ENCODE measurements around the gene GALNT10.

The GALNT10 gene

GRCh38 chr5:154459015-154459414 lies 268.5 kb downstream of the GALNT10 start:
- Histone ChIP-seq H3K36me3 (ENCODE audit: control insufficient read depth in 2 of 2, insufficient read depth in 2 of 2, low read length in 2 of 2) (peaks cover 38 to 39% of the 10 kb centered on the region in 2 donors), H3K9ac (ENCODE audit: low read length in 2 of 2) (no peak overlapping the region), H3K27ac (ENCODE audit: low read length) (no peak overlapping the region), H3K4me1 (ENCODE audit: control insufficient read depth, insufficient read depth, low read length) (no peaks in the 10 kb centered on the region), H3K4me3 (ENCODE audit: low read length in 2 of 2) (no peak overlapping the region), H3K9me3 (ENCODE audit: control insufficient read depth in 2 of 2, low read length in 2 of 2) (no peaks in the 10 kb centered on the region), H3K27me3 (ENCODE audit: control insufficient read depth in 1 of 2, insufficient read depth in 2 of 2, low read length in 2 of 2) (no peaks in the 10 kb centered on the region)

GRCh38 chr5:154460172-154460571 lies 269.6 kb downstream of the GALNT10 start:
- Histone ChIP-seq H3K9me3 (ENCODE audit: control insufficient read depth in 2 of 2, low read length in 2 of 2) (no peaks in the 10 kb centered on the region), H3K36me3 (ENCODE audit: control insufficient read depth in 2 of 2, insufficient read depth in 2 of 2, low read length in 2 of 2) (peaks cover 30 to 31% of the 10 kb centered on the region in 2 donors), H3K9ac (ENCODE audit: low read length in 2 of 2) (no peak overlapping the region), H3K4me3 (ENCODE audit: low read length in 2 of 2) (no peak overlapping the region), H3K4me1 (ENCODE audit: control insufficient read depth, insufficient read depth, low read length) (no peaks in the 10 kb centered on the region), H3K27me3 (ENCODE audit: control insufficient read depth in 1 of 2, insufficient read depth in 2 of 2, low read length in 2 of 2) (no peaks in the 10 kb centered on the region), H3K27ac (ENCODE audit: low read length) (no peak overlapping the region)

- no peaks in the 10 kb centered on the region for H3K9me3 ChIP-seq (ENCODE audit: control insufficient read depth in 2 of 2, low read length in 2 of 2)
- peaks cover 0 to 3% of the 10 kb centered on the region in 2 donors for H3K27me3 ChIP-seq (ENCODE audit: control insufficient read depth in 1 of 2, insufficient read depth in 2 of 2, low read length in 2 of 2)
- H3K27ac ChIP-seq (ENCODE audit: low read length) = no peak overlapping the region
- no peaks in the 10 kb centered on the region for H3K4me1 ChIP-seq (ENCODE audit: control insufficient read depth, insufficient read depth, low read length)
- H3K9ac ChIP-seq (ENCODE audit: low read length in 2 of 2) = no peak overlapping the region
- peaks cover 17 to 18% of the 10 kb centered on the region in 2 donors for H3K36me3 ChIP-seq (ENCODE audit: control insufficient read depth in 2 of 2, insufficient read depth in 2 of 2, low read length in 2 of 2)
- no peak overlapping the region for H3K4me3 ChIP-seq (ENCODE audit: low read length in 2 of 2)
These were observed 271.0 kb downstream of the GALNT10 start for GRCh38 chr5:154461531-154461930.

GRCh38 chr5:154464438-154464837 lies 273.9 kb downstream of the GALNT10 start:
- Histone ChIP-seq H3K4me1 (ENCODE audit: control insufficient read depth, insufficient read depth, low read length) (no peaks in the 10 kb centered on the region), H3K9me3 (ENCODE audit: control insufficient read depth in 2 of 2, low read length in 2 of 2) (no peaks in the 10 kb centered on the region), H3K4me3 (ENCODE audit: low read length in 2 of 2) (no peak overlapping the region), H3K27ac (ENCODE audit: low read length) (no peak overlapping the region), H3K9ac (ENCODE audit: low read length in 2 of 2) (no peak overlapping the region), H3K36me3 (ENCODE audit: control insufficient read depth in 2 of 2, insufficient read depth in 2 of 2, low read length in 2 of 2) (peaks cover 0 to 3% of the 10 kb centered on the region in 2 donors), H3K27me3 (ENCODE audit: control insufficient read depth in 1 of 2, insufficient read depth in 2 of 2, low read length in 2 of 2) (peaks cover 0 to 11% of the 10 kb centered on the region in 2 donors)

- Histone ChIP-seq H3K27me3 (ENCODE audit: control insufficient read depth in 1 of 2, insufficient read depth in 2 of 2, low read length in 2 of 2) (peaks cover 3 to 15% of the 10 kb centered on the region in 2 donors), H3K9me3 (ENCODE audit: control insufficient read depth in 2 of 2, low read length in 2 of 2) (no peaks in the 10 kb centered on the region)
These were observed 274.6 kb downstream of the GALNT10 start for GRCh38 chr5:154465169-154465568.

GRCh38 chr5:154466147-154466546 lies 275.6 kb downstream of the GALNT10 start:
- Histone ChIP-seq H3K36me3 (ENCODE audit: control insufficient read depth in 2 of 2, insufficient read depth in 2 of 2, low read length in 2 of 2) (no peaks in the 10 kb centered on the region), H3K27me3 (ENCODE audit: control insufficient read depth in 1 of 2, insufficient read depth in 2 of 2, low read length in 2 of 2) (peaks cover 11 to 22% of the 10 kb centered on the region in 2 donors), H3K27ac (ENCODE audit: low read length) (no peak overlapping the region), H3K9ac (ENCODE audit: low read length in 2 of 2) (no peak overlapping the region), H3K4me1 (ENCODE audit: control insufficient read depth, insufficient read depth, low read length) (no peaks in the 10 kb centered on the region), H3K4me3 (ENCODE audit: low read length in 2 of 2) (no peak overlapping the region), H3K9me3 (ENCODE audit: control insufficient read depth in 2 of 2, low read length in 2 of 2) (no peaks in the 10 kb centered on the region)

More at GRCh38 chr5:154465169-154465568, 274.6 kb downstream of the GALNT10 start:
- no peak overlapping the region for H3K9ac ChIP-seq (ENCODE audit: low read length in 2 of 2)
- no peak overlapping the region for H3K27ac ChIP-seq (ENCODE audit: low read length)
- H3K4me1 ChIP-seq (ENCODE audit: control insufficient read depth, insufficient read depth, low read length) = no peaks in the 10 kb centered on the region
- H3K4me3 ChIP-seq (ENCODE audit: low read length in 2 of 2) = no peak overlapping the region
- H3K36me3 ChIP-seq (ENCODE audit: control insufficient read depth in 2 of 2, insufficient read depth in 2 of 2, low read length in 2 of 2) = no peaks in the 10 kb centered on the region

GRCh38 chr5:154466671-154467070 lies 276.1 kb downstream of the GALNT10 start:
- Histone ChIP-seq H3K36me3 (ENCODE audit: control insufficient read depth in 2 of 2, insufficient read depth in 2 of 2, low read length in 2 of 2) (no peaks in the 10 kb centered on the region), H3K9ac (ENCODE audit: low read length in 2 of 2) (no peak overlapping the region), H3K27me3 (ENCODE audit: control insufficient read depth in 1 of 2, insufficient read depth in 2 of 2, low read length in 2 of 2) (peaks cover 16 to 27% of the 10 kb centered on the region in 2 donors), H3K9me3 (ENCODE audit: control insufficient read depth in 2 of 2, low read length in 2 of 2) (no peaks in the 10 kb centered on the region), H3K27ac (ENCODE audit: low read length) (no peak overlapping the region), H3K4me3 (ENCODE audit: low read length in 2 of 2) (no peak overlapping the region), H3K4me1 (ENCODE audit: control insufficient read depth, insufficient read depth, low read length) (no peaks in the 10 kb centered on the region)

GRCh38 chr5:154467655-154468354 lies 277.3 kb downstream of the GALNT10 start:
- Histone ChIP-seq H3K27me3 (ENCODE audit: control insufficient read depth in 1 of 2, insufficient read depth in 2 of 2, low read length in 2 of 2) (peaks cover 26 to 35% of the 10 kb centered on the region in 2 donors), H3K36me3 (ENCODE audit: control insufficient read depth in 2 of 2, insufficient read depth in 2 of 2, low read length in 2 of 2) (no peaks in the 10 kb centered on the region), H3K27ac (ENCODE audit: low read length) (no peak overlapping the region), H3K4me1 (ENCODE audit: control insufficient read depth, insufficient read depth, low read length) (no peaks in the 10 kb centered on the region), H3K9ac (ENCODE audit: low read length in 2 of 2) (no peak overlapping the region), H3K4me3 (ENCODE audit: low read length in 2 of 2) (no peak overlapping the region), H3K9me3 (ENCODE audit: control insufficient read depth in 2 of 2, low read length in 2 of 2) (no peaks in the 10 kb centered on the region)

- H3K9ac ChIP-seq (ENCODE audit: low read length in 2 of 2) = no peak overlapping the region
- peaks cover 11% of the 10 kb centered on the region for H3K4me1 ChIP-seq (ENCODE audit: control insufficient read depth, insufficient read depth, low read length)
- peaks cover 50 to 59% of the 10 kb centered on the region in 2 donors for H3K27me3 ChIP-seq (ENCODE audit: control insufficient read depth in 1 of 2, insufficient read depth in 2 of 2, low read length in 2 of 2)
- no peaks in the 10 kb centered on the region for H3K36me3 ChIP-seq (ENCODE audit: control insufficient read depth in 2 of 2, insufficient read depth in 2 of 2, low read length in 2 of 2)
- no peak overlapping the region for H3K27ac ChIP-seq (ENCODE audit: low read length)
- no peak overlapping the region for H3K4me3 ChIP-seq (ENCODE audit: low read length in 2 of 2)
- H3K9me3 ChIP-seq (ENCODE audit: control insufficient read depth in 2 of 2, low read length in 2 of 2) = no peaks in the 10 kb centered on the region
These were observed 279.6 kb downstream of the GALNT10 start for GRCh38 chr5:154470137-154470536.
